ENCODE data around the gene EFHC2.

The EFHC2 gene

DNA sequence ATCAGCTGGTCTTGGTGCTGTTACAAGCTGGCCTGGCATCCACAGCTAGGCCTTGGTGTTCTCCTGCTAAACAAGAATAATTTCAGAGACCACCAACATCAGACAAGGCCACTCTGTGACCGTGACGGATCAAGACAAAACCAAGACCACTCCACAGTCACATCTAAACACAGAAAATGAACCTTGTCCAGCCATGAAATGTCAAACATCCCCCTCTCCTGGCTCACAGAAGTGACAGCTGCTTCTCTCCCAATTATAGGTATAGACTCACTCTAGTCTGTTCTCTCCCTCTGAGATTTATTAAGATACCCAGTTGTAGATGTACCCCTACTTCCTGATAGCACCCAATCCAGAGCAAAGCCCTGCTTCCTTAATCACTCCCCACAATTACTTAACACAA lies 40.4 kb downstream of the EFHC2 start:
- no peaks in the 10 kb centered on the region for H3K9me3 ChIP-seq (ENCODE audit: control insufficient read depth, insufficient read depth, low read length)
- H3K4me3 ChIP-seq (ENCODE audit: low read length), result no peak overlapping the region
- H3F3A ChIP-seq (ENCODE audit: control insufficient read depth, insufficient read depth), result no peaks in the 10 kb centered on the region
- no peaks in the 10 kb centered on the region for H3K4me1 ChIP-seq (ENCODE audit: control insufficient read depth, low read length)
- no peaks in the 10 kb centered on the region for H3K79me2 ChIP-seq (ENCODE audit: control insufficient read depth, low read length)
- H4K20me1 ChIP-seq (ENCODE audit: control insufficient read depth, insufficient read depth, low read depth, low read length), result no peaks in the 10 kb centered on the region
- H3K9me2 ChIP-seq (replicated peaks; ENCODE audit: control insufficient read depth, low read length), result no peaks in the 10 kb centered on the region
- H3K27me3 ChIP-seq (ENCODE audit: control insufficient read depth, low read length), result no peaks in the 10 kb centered on the region
- no peak overlapping the region for H3K27ac ChIP-seq (ENCODE audit: low read depth, low read length)
- no peak overlapping the region for H3K4me2 ChIP-seq (ENCODE audit: low read length)
- no peaks in the 10 kb centered on the region for H3K36me3 ChIP-seq (ENCODE audit: control insufficient read depth, low read length)
- TF ChIP-seq EZH2phosphoT487 (IDR thresholded peaks at IDR 0.05; ENCODE audit: borderline replicate concordance, low read length) (no peak), CTCF (IDR thresholded peaks at IDR 0.05; ENCODE audit: low read depth, low read length, poor library complexity, severe bottlenecking) (no peak)

- no peaks in the 10 kb centered on the region for H3K4me1 ChIP-seq (ENCODE audit: control insufficient read depth, low read length)
- H3K9me3 ChIP-seq (ENCODE audit: control insufficient read depth, insufficient read depth, low read length), result no peaks in the 10 kb centered on the region
- H3K36me3 ChIP-seq (ENCODE audit: control insufficient read depth, low read length), result no peaks in the 10 kb centered on the region
- H3K9me2 ChIP-seq (replicated peaks; ENCODE audit: control insufficient read depth, low read length), result no peaks in the 10 kb centered on the region
- no peak overlapping the region for H3K4me3 ChIP-seq (ENCODE audit: low read length)
- H3K4me2 ChIP-seq (ENCODE audit: low read length), result no peak overlapping the region
- no peaks in the 10 kb centered on the region for H3K79me2 ChIP-seq (ENCODE audit: control insufficient read depth, low read length)
- TF ChIP-seq CTCF (IDR thresholded peaks at IDR 0.05; ENCODE audit: low read depth, low read length, poor library complexity, severe bottlenecking), result no peak
- no peak for TF ChIP-seq EZH2phosphoT487 (IDR thresholded peaks at IDR 0.05; ENCODE audit: borderline replicate concordance, low read length)
- no peaks in the 10 kb centered on the region for H4K20me1 ChIP-seq (ENCODE audit: control insufficient read depth, insufficient read depth, low read depth, low read length)
- no peak overlapping the region for H3K27ac ChIP-seq (ENCODE audit: low read depth, low read length)
- no peaks in the 10 kb centered on the region for H3F3A ChIP-seq (ENCODE audit: control insufficient read depth, insufficient read depth)
- H3K27me3 ChIP-seq (ENCODE audit: control insufficient read depth, low read length), result no peaks in the 10 kb centered on the region
Observed at GRCh38 chrX:44299177-44299576, 44.3 kb downstream of the EFHC2 start.

- no peak overlapping the region for H3K4me2 ChIP-seq (ENCODE audit: low read length)
- H3F3A ChIP-seq (ENCODE audit: control insufficient read depth, insufficient read depth), result no peaks in the 10 kb centered on the region
- no peaks in the 10 kb centered on the region for H4K20me1 ChIP-seq (ENCODE audit: control insufficient read depth, insufficient read depth, low read depth, low read length)
- H3K27me3 ChIP-seq (ENCODE audit: control insufficient read depth, low read length), result no peaks in the 10 kb centered on the region
- H3K9me3 ChIP-seq (ENCODE audit: control insufficient read depth, insufficient read depth, low read length), result no peaks in the 10 kb centered on the region
- no peaks in the 10 kb centered on the region for H3K9me2 ChIP-seq (replicated peaks; ENCODE audit: control insufficient read depth, low read length)
- no peaks in the 10 kb centered on the region for H3K36me3 ChIP-seq (ENCODE audit: control insufficient read depth, low read length)
- no peak overlapping the region for H3K27ac ChIP-seq (ENCODE audit: low read depth, low read length)
- no peaks in the 10 kb centered on the region for H3K4me1 ChIP-seq (ENCODE audit: control insufficient read depth, low read length)
- H3K4me3 ChIP-seq (ENCODE audit: low read length), result no peak overlapping the region
- H3K79me2 ChIP-seq (ENCODE audit: control insufficient read depth, low read length), result no peaks in the 10 kb centered on the region
- TF ChIP-seq EZH2phosphoT487 (IDR thresholded peaks at IDR 0.05; ENCODE audit: borderline replicate concordance, low read length) (no peak), CTCF (IDR thresholded peaks at IDR 0.05; ENCODE audit: low read depth, low read length, poor library complexity, severe bottlenecking) (no peak)
Observed at GRCh38 chrX:44291468-44292092, 51.9 kb downstream of the EFHC2 start.
